HepG2 (cell line): Measurements from ENCODE around the gene EMILIN1. TPM values are rescaled to one million over a fixed set of nuclear protein-coding genes. Genes with fewer than 3 reads are reported as not detected.

Experiments
- AGO1 ChIP-seq: fragments of 200-400 bp; formaldehyde crosslinking; IDR thresholded peaks from 2 replicates; pipeline ENCODE4 v1.6.1; 2017; ENCODE audit warnings: mild to moderate bottlenecking, low read depth, low read length, moderate library complexity; ENCODE audit not compliant: poor library complexity, severe bottlenecking
- AGO2 ChIP-seq: fragments of 200-400 bp; formaldehyde crosslinking; optimal IDR thresholded peaks from 2 replicates; pipeline ENCODE3; 2017; ENCODE audit warnings: mild to moderate bottlenecking, low read depth, low read length, moderate library complexity
- ATF7-NPFF ChIP-seq: sonication (generic); formaldehyde crosslinking; IDR thresholded peaks from 2 replicates; pipeline ENCODE4 v1.8.1; 2023; ENCODE audit warnings: mild to moderate bottlenecking, low read depth, missing genetic modification reagents, moderate library complexity
- CENPT ChIP-seq: sonication (generic); formaldehyde crosslinking; IDR thresholded peaks from 2 replicates; pipeline ENCODE4 v1.8.0; 2022; ENCODE audit warnings: low read depth, mild to moderate bottlenecking, moderate library complexity, missing genetic modification reagents
- KDM5A ChIP-seq: fragments of 200-600 bp; sonication (generic); IDR thresholded peaks from 2 replicates; pipeline ENCODE4 v1.7.0; 2018; ENCODE audit warnings: antibody characterized with exemption, mild to moderate bottlenecking, low read length, borderline replicate concordance
- POLR2A ChIP-seq, 2 experiments: IDR thresholded peaks; 2 replicates each; pipeline ENCODE4 v1.6.1; 2011; ENCODE audit warnings: low read depth in 2 of 2, low read length in 2 of 2, mild to moderate bottlenecking in 1 of 2, moderate library complexity in 1 of 2; ENCODE audit not compliant: insufficient read depth in 1 of 2
- RAD21 ChIP-seq: fragments of 450-650 bp; formaldehyde crosslinking; IDR thresholded peaks from 2 replicates; pipeline ENCODE4 v1.5.0; 2020; ENCODE audit warnings: mild to moderate bottlenecking
- REXO4 ChIP-seq: sonication (generic); formaldehyde crosslinking; IDR thresholded peaks from 2 replicates; pipeline ENCODE4 v1.8.0; 2022; ENCODE audit warnings: missing genetic modification reagents, mild to moderate bottlenecking, borderline replicate concordance
- THAP9 ChIP-seq: sonication (generic); formaldehyde crosslinking; IDR thresholded peaks from 2 replicates; pipeline ENCODE4; 2020; ENCODE audit warnings: missing genetic modification reagents, mild to moderate bottlenecking, borderline replicate concordance
- ZEB1 ChIP-seq: IDR thresholded peaks from 2 replicates; pipeline ENCODE4 v1.6.1; 2012; ENCODE audit warnings: mild to moderate bottlenecking, low read depth, inconsistent platforms; ENCODE audit not compliant: insufficient replicate concordance
- ZFP90 ChIP-seq: sonication (generic); formaldehyde crosslinking; IDR thresholded peaks from 2 replicates; pipeline ENCODE4 v1.8.0; 2022; ENCODE audit warnings: missing genetic modification reagents, mild to moderate bottlenecking, inconsistent platforms, borderline replicate concordance
- ZKSCAN8 ChIP-seq: IDR thresholded peaks from 2 replicates; pipeline ENCODE4 v1.6.1; 2016; ENCODE audit warnings: borderline replicate concordance, missing genetic modification reagents, missing compliant biosample characterization
- ZNF18 ChIP-seq: sonication (generic); formaldehyde crosslinking; IDR thresholded peaks from 2 replicates; pipeline ENCODE4 v1.8.0; 2022; ENCODE audit warnings: mild to moderate bottlenecking, missing genetic modification reagents; ENCODE audit not compliant: insufficient replicate concordance
- ZNF225 ChIP-seq: sonication (generic); formaldehyde crosslinking; IDR thresholded peaks from 2 replicates; pipeline ENCODE4 v1.4.0; 2020; ENCODE audit warnings: mild to moderate bottlenecking, missing genetic modification reagents
- ZNF333 ChIP-seq: sonication (generic); formaldehyde crosslinking; IDR thresholded peaks from 2 replicates; pipeline ENCODE4 v1.4.0; 2020; ENCODE audit warnings: mild to moderate bottlenecking, missing genetic modification reagents, borderline replicate concordance
- ZNF816 ChIP-seq: sonication (generic); formaldehyde crosslinking; IDR thresholded peaks from 2 replicates; pipeline ENCODE4 v1.8.0; 2022; ENCODE audit warnings: missing genetic modification reagents, mild to moderate bottlenecking, borderline replicate concordance
- polyA plus RNA-seq, 8 experiments: library from polyadenylated mRNA; depleted of rRNA in 3 of 8; stranded (reverse) in 7 of 8; unstranded in 1 of 8; fragments of >200 nt; fragmentation: Illumina TruSeq in 4 of 8; extraction: Trizol in 4 of 8; gene quantifications; 2 replicates each; pipeline versions ENCODE4 v1.2.1 to v1.2.3, GENCODE V29; 2011 to 2016; ENCODE audit warnings: low read depth in 4 of 8, missing spikeins in 1 of 8, mixed read lengths in 1 of 8; ENCODE audit not compliant: insufficient read depth in 1 of 8
- total RNA-seq, 5 experiments: library from RNA; depleted of rRNA; stranded (reverse); fragments of >200 nt; fragmentation: Illumina TruSeq; extraction: Trizol; gene quantifications; 2 replicates each; pipeline ENCODE4 v1.2.3, GENCODE V29; 2016; ENCODE audit warnings: low read depth in 1 of 5

EMILIN1 gene
- total and polyA plus RNA-seq, 2 of the 13 experiments (the other 11 are each of a cell fraction or from before 2014, with no cell fraction given): 8.1 to 9.7 TPM

- 0 out of 2 replicates have a peak, but pooled peaks have one; percentile 7 for TF ChIP-seq RAD21
- TF ChIP-seq ATF7-NPFF: no peak
- TF ChIP-seq AGO1: peak; percentile 11
- no peak for TF ChIP-seq ZNF18
- TF ChIP-seq ZNF225 (CRISPR knock-in tag): no peak
- no peak for TF ChIP-seq ZKSCAN8 (CRISPR knock-in tag)
- TF ChIP-seq AGO2: peak; percentile 87
- 0 out of 2 replicates have a peak, but pooled peaks have one; percentile 1 for TF ChIP-seq THAP9 (CRISPR knock-in tag)
- TF ChIP-seq KDM5A: peak; percentile 88
- no peak for TF ChIP-seq ZNF333 (CRISPR knock-in tag)
- no peak for TF ChIP-seq ZFP90 (CRISPR knock-in tag)
- TF ChIP-seq POLR2A (IDR thresholded peaks at IDR 0.05; ENCODE audit: insufficient read depth in 1 of 2, low read depth in 2 of 2, low read length in 2 of 2): 0 out of 4 replicates have a peak, but pooled peaks have one; percentile 5 to 35
- peak; percentile 3; the same call in 1 of the 2 replicates for TF ChIP-seq ZNF816
- TF ChIP-seq CENPT: 0 out of 2 replicates have a peak, but pooled peaks have one; percentile 63
- 0 out of 2 replicates have a peak, but pooled peaks have one; percentile 54 for TF ChIP-seq REXO4 (CRISPR knock-in tag)
- TF ChIP-seq ZEB1: no peak
- TF ChIP-seq, all 625 proteins: peak for 29
Measured at GRCh38 chr2:27051902-27052645, 26.3 kb upstream of the EMILIN1 start (continued).
